Common myeloid progenitor, CD34-positive (primary cell): ENCODE data around the gene OIP5.
"Not testable (repeated sequence)": the region's sequence is repeated elsewhere in the genome, so short reads cannot be mapped to it uniquely, and the experiment has no call there.

Experiments
- CTCF ChIA-PET: fragments of 350-600 bp; sonication (Branson Sonifier 250); formaldehyde crosslinking; loops from one replicate; lab custom pipeline; 2021; ENCODE audit warnings: antibody characterized with exemption; lab: Charles Lee
- POLR2A ChIA-PET: fragments of 350-600 bp; sonication (Branson Sonifier 250); formaldehyde crosslinking; loops from one replicate; lab custom pipeline; 2021; ENCODE audit warnings: antibody characterized with exemption; lab: Charles Lee
- DNase-seq, 3 donors: peaks; one replicate each; pipeline versions ENCODE4 v3.0.0 to v3.0.0-alpha.2; 2013
- H3K27ac ChIP-seq, 2 experiments: 1 replicate in 1 of 2; 2 replicates in 1 of 2; pipeline ENCODE4 v1.7.0; 2013; ENCODE audit warnings: inconsistent platforms in 2 of 2, low read length in 2 of 2, mild to moderate bottlenecking in 2 of 2, low read depth in 1 of 2, moderate library complexity in 1 of 2; ENCODE audit not compliant: severe bottlenecking in 2 of 2, insufficient read depth in 1 of 2, poor library complexity in 1 of 2
- H3K27me3 ChIP-seq, 5 experiments: replicated peaks in 2 of 5; 1 replicate in 3 of 5; 2 replicates in 2 of 5; pipeline versions ENCODE4 v1.6.1 to v1.7.0; 2013; ENCODE audit warnings: low read length in 4 of 5, mild to moderate bottlenecking in 2 of 5, moderate library complexity in 2 of 5, inconsistent platforms in 1 of 5; ENCODE audit not compliant: insufficient read depth in 5 of 5, control insufficient read depth in 4 of 5
- H3K36me3 ChIP-seq, 4 experiments: 1 replicate in 2 of 4; 2 replicates in 2 of 4; pipeline versions ENCODE4 v1.6.1 to v1.7.0; 2013; ENCODE audit warnings: low read length in 3 of 4, control low read depth in 1 of 4, mild to moderate bottlenecking in 1 of 4; ENCODE audit not compliant: control insufficient read depth in 4 of 4, insufficient read depth in 4 of 4
- H3K4me1 ChIP-seq, 4 experiments: 1 replicate in 3 of 4; 2 replicates in 1 of 4; pipeline versions ENCODE4 v1.6.1 to v1.7.1; 2013; ENCODE audit warnings: low read length in 3 of 4, mild to moderate bottlenecking in 3 of 4, control low read depth in 1 of 4, inconsistent platforms in 1 of 4, moderate library complexity in 1 of 4; ENCODE audit not compliant: control insufficient read depth in 4 of 4, insufficient read depth in 4 of 4; ENCODE audit errors: control extremely low read depth in 1 of 4
- H3K4me3 ChIP-seq, 7 experiments: 1 replicate in 4 of 7; 2 replicates in 3 of 7; pipeline versions ENCODE4 v1.5.1 to v1.7.0; 2013; ENCODE audit warnings: mild to moderate bottlenecking in 7 of 7, low read length in 6 of 7, moderate library complexity in 6 of 7, inconsistent platforms in 2 of 7, low read depth in 2 of 7, control low read depth in 1 of 7; ENCODE audit not compliant: insufficient read depth in 4 of 7, control insufficient read depth in 1 of 7; ENCODE audit errors: extremely low read depth in 1 of 7
- H3K9me3 ChIP-seq, 5 experiments: 1 replicate in 4 of 5; 2 replicates in 1 of 5; pipeline versions ENCODE4 v1.6.1 to v1.7.1; 2013; ENCODE audit warnings: low read length in 4 of 5, mild to moderate bottlenecking in 2 of 5, inconsistent platforms in 1 of 5, low read depth in 1 of 5, moderate library complexity in 1 of 5; ENCODE audit not compliant: control insufficient read depth in 4 of 5, insufficient read depth in 2 of 5; ENCODE audit errors: control extremely low read depth in 1 of 5
- WGBS: methylation state at CpG from one replicate; pipeline ENCODE4 v1.1.5; 2013; ENCODE audit not compliant: insufficient coverage; 5-methylcytosine and 5-hydroxymethylcytosine counted together

OIP5 gene

GRCh38 chr15:41282980-41283652, 49.3 kb downstream of the OIP5 start:
- ChIA-PET CTCF (interaction anchor here (0.6 to 1.2 kb wide), 2 partner anchors 49 to 190 kb away, joined by 3 read pairs; partner anchors contain the start of genes NUSAP1 and OIP5), POLR2A (interaction anchor here (0.8 to 0.9 kb wide), 3 partner anchors 8 to 52 kb away, joined by 3 read pairs; partner anchors contain the start of gene CHP1)
- H3K27ac ChIP-seq = peak overlapping the region; percentile 40 to 92
- H3K9me3 ChIP-seq, H3K27me3 ChIP-seq, DNase-seq: not testable (repeated sequence)
- peaks cover 4 to 43% (median 12%) of the 10 kb centered on the region in 4 experiments for H3K36me3 ChIP-seq
- H3K4me3 ChIP-seq = peak overlapping the region in 5 of 7 experiments; percentile 93 to 100 (median 99)
- H3K4me1 ChIP-seq = peaks cover 10 to 27% (median 13%) of the 10 kb centered on the region in 4 experiments
- WGBS = 80% methylated on average over 16 of the region's 19 CpGs

- H3K27ac ChIP-seq, CTCF ChIA-PET: not testable (repeated sequence)
Measured at GRCh38 chr15:41282436-41282835, 50.0 kb downstream of the OIP5 start.

GRCh38 chr15:41281236-41281635, 51.2 kb downstream of the OIP5 start:
- H3K4me1 ChIP-seq = peaks cover 7 to 19% (median 12%) of the 10 kb centered on the region in 4 experiments
- CTCF ChIA-PET = no interaction called here
- DNase-seq = no peak
- no peak overlapping the region for H3K4me3 ChIP-seq
- H3K27me3 ChIP-seq = no peaks in the 10 kb centered on the region
- POLR2A ChIA-PET = no interaction called here
- H3K36me3 ChIP-seq = peaks cover 2 to 30% (median 13%) of the 10 kb centered on the region in 4 experiments
- no peaks in the 10 kb centered on the region for H3K9me3 ChIP-seq
- H3K27ac ChIP-seq = no peak overlapping the region
- 100% methylated on average over 1 of the region's 1 CpG for WGBS

More at GRCh38 chr15:41282436-41282835, 50.0 kb downstream of the OIP5 start:
- peaks cover 3 to 39% (median 12%) of the 10 kb centered on the region in 4 experiments for H3K36me3 ChIP-seq
- peaks cover 10 to 25% (median 13%) of the 10 kb centered on the region in 4 experiments for H3K4me1 ChIP-seq
- H3K9me3 ChIP-seq, H3K27me3 ChIP-seq, DNase-seq, H3K4me3 ChIP-seq, POLR2A ChIA-PET: not testable (repeated sequence)
- WGBS = 94% methylated on average over 8 of the region's 10 CpGs

GRCh38 chr15:41279535-41280283, 52.7 kb downstream of the OIP5 start:
- Histone ChIP-seq H3K27me3 (no peaks in the 10 kb centered on the region), H3K36me3 (peaks cover 5 to 23% (median 14%) of the 10 kb centered on the region in 4 experiments), H3K4me1 (peaks cover 3 to 10% (median 6%) of the 10 kb centered on the region in 4 experiments), H3K27ac (no peak overlapping the region), H3K4me3 (no peak overlapping the region), H3K9me3 (no peaks in the 10 kb centered on the region)
- 100% methylated on average over 1 of the region's 1 CpG for WGBS
- DNase-seq = no peak
- ChIA-PET CTCF (no interaction called here), POLR2A (no interaction called here)

GRCh38 chr15:41278319-41278718, 54.1 kb downstream of the OIP5 start:
- WGBS = no CpG with 5 or more reads among the region's 3 CpGs
- Histone ChIP-seq H3K4me1 (peaks cover 0 to 8% (median 4%) of the 10 kb centered on the region in 4 experiments), H3K27me3 (no peaks in the 10 kb centered on the region), H3K36me3 (peaks cover 5 to 26% (median 15%) of the 10 kb centered on the region in 4 experiments), H3K27ac (no peak overlapping the region), H3K9me3 (no peaks in the 10 kb centered on the region), H3K4me3 (no peak overlapping the region)
- CTCF ChIA-PET = interaction anchor here (0.6 kb wide), 1 partner anchor 48 kb away, joined by 3 read pairs; the partner anchor contains the start of gene EXD1
- no peak for DNase-seq
- POLR2A ChIA-PET = no interaction called here

GRCh38 chr15:41276831-41277230, 55.6 kb downstream of the OIP5 start:
- DNase-seq = no peak
- H3K4me3 ChIP-seq = no peak overlapping the region
- H3K9me3 ChIP-seq = no peaks in the 10 kb centered on the region
- no peaks in the 10 kb centered on the region for H3K27me3 ChIP-seq
- H3K36me3 ChIP-seq = peaks cover 5 to 32% (median 16%) of the 10 kb centered on the region in 4 experiments
- POLR2A ChIA-PET = no interaction called here
- H3K27ac ChIP-seq = no peak overlapping the region
- peaks cover 0 to 4% (median 0%) of the 10 kb centered on the region in 4 experiments for H3K4me1 ChIP-seq
- CTCF ChIA-PET = no interaction called here
